Karpas-422 (cell line): Measurements from ENCODE around the gene SMIM12. TPM values are rescaled to one million over a fixed set of nuclear protein-coding genes. Genes with fewer than 3 reads are reported as not detected.

ENCODE experiments used
- DNase-seq: peaks from one replicate; pipeline ENCODE4 v3.0.0-alpha.2; 2015
- H2AFZ ChIP-seq: fragments of 200-600 bp; sonication (generic); 2 replicates; pipeline ENCODE4 v1.6.1; 2014; ENCODE audit warnings: antibody characterized with exemption, low read length, mixed read lengths
- H3K27ac ChIP-seq: fragments of 200-600 bp; sonication (generic); 2 replicates; pipeline ENCODE4 v1.5.1; 2014; ENCODE audit warnings: mild to moderate bottlenecking, low read length, moderate library complexity
- H3K27me3 ChIP-seq: fragments of 200-600 bp; sonication (generic); 2 replicates; pipeline ENCODE4 v1.6.1; 2014; ENCODE audit warnings: low read length, mixed read lengths
- H3K36me3 ChIP-seq: fragments of 200-600 bp; sonication (generic); 2 replicates; pipeline ENCODE4 v1.6.1; 2014; ENCODE audit warnings: low read length, mixed read lengths; ENCODE audit not compliant: insufficient read depth
- H3K4me1 ChIP-seq: fragments of 200-600 bp; sonication (generic); 2 replicates; pipeline ENCODE4 v1.6.1; 2014; ENCODE audit warnings: mild to moderate bottlenecking, low read length, mixed read lengths
- H3K4me2 ChIP-seq: fragments of 200-600 bp; sonication (generic); 2 replicates; pipeline ENCODE4 v1.6.1; 2014; ENCODE audit warnings: low read length, low read depth, mild to moderate bottlenecking; ENCODE audit not compliant: poor library complexity, severe bottlenecking
- H3K4me3 ChIP-seq: fragments of 200-600 bp; sonication (generic); 2 replicates; pipeline ENCODE4 v1.5.1; 2014; ENCODE audit warnings: mild to moderate bottlenecking, antibody characterized with exemption, low read length, mixed read lengths
- H3K79me2 ChIP-seq: fragments of 200-600 bp; sonication (generic); 2 replicates; pipeline ENCODE4 v1.6.1; 2014; ENCODE audit warnings: mild to moderate bottlenecking, low read length, mixed read lengths
- H3K9ac ChIP-seq: fragments of 200-600 bp; sonication (generic); 2 replicates; pipeline ENCODE4 v1.6.0; 2014; ENCODE audit warnings: low read length
- H3K9me2 ChIP-seq: fragments of 200-600 bp; sonication (generic), shearing (Covaris generic); replicated peaks from 2 replicates; pipeline ENCODE4 v1.6.0; 2014; ENCODE audit warnings: mild to moderate bottlenecking, low read length, moderate library complexity; ENCODE audit not compliant: insufficient read depth
- H3K9me3 ChIP-seq: fragments of 300-700, 200-600 bp; sonication (generic); 2 replicates; pipeline ENCODE4 v1.6.1; 2014; ENCODE audit warnings: low read length, mixed read lengths
- H4K20me1 ChIP-seq: fragments of 200-600 bp; sonication (generic); 2 replicates; pipeline ENCODE4 v1.6.1; 2014; ENCODE audit warnings: mild to moderate bottlenecking, antibody characterized with exemption, low read length, low read depth; ENCODE audit not compliant: insufficient read depth
- total RNA-seq: library from RNA; depleted of rRNA; stranded (reverse); fragments of >200 nt; shearing (Covaris generic); gene quantifications from 2 replicates; pipeline ENCODE4 v1.2.3, GENCODE V29; 2014; ENCODE audit warnings: low replicate concordance

The SMIM12 gene
- total RNA-seq, 1 experiment from 2014 or later: 25.3 TPM

DNA sequence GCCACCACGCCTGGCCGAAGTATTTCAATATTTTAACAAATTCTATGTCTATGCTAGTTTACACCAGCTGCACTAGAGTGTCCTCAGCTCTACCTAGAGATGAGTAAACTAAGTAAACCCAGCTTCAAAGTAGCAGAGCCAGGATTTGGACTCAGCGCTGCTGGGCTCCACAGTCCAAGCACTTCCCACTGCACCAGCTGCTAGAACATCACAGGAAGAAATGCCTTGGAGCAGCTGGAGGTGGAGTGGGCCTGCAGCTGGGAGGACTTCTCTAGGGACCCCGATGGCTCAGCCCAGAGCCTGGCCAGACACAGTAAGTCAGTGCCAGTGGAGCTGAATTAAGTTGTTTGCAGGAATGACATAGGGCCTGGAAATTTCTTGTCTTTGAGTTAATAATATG lies 10.2 kb upstream of the SMIM12 start:
- no peak overlapping the region for H2AFZ ChIP-seq
- no peak overlapping the region for H3K9ac ChIP-seq
- H3K4me2 ChIP-seq: no peak overlapping the region
- H3K4me3 ChIP-seq: no peak overlapping the region
- H3K9me2 ChIP-seq: no peaks in the 10 kb centered on the region
- no peaks in the 10 kb centered on the region for H3K9me3 ChIP-seq
- H3K4me1 ChIP-seq: peaks cover 55% of the 10 kb centered on the region
- no peaks in the 10 kb centered on the region for H3K79me2 ChIP-seq
- H3K36me3 ChIP-seq: no peaks in the 10 kb centered on the region
- H3K27me3 ChIP-seq: no peaks in the 10 kb centered on the region
- no peaks in the 10 kb centered on the region for H4K20me1 ChIP-seq
- DNase-seq: no peak
- H3K27ac ChIP-seq: peak overlapping the region; percentile 43; the same call in 1 of the 2 replicates

DNA sequence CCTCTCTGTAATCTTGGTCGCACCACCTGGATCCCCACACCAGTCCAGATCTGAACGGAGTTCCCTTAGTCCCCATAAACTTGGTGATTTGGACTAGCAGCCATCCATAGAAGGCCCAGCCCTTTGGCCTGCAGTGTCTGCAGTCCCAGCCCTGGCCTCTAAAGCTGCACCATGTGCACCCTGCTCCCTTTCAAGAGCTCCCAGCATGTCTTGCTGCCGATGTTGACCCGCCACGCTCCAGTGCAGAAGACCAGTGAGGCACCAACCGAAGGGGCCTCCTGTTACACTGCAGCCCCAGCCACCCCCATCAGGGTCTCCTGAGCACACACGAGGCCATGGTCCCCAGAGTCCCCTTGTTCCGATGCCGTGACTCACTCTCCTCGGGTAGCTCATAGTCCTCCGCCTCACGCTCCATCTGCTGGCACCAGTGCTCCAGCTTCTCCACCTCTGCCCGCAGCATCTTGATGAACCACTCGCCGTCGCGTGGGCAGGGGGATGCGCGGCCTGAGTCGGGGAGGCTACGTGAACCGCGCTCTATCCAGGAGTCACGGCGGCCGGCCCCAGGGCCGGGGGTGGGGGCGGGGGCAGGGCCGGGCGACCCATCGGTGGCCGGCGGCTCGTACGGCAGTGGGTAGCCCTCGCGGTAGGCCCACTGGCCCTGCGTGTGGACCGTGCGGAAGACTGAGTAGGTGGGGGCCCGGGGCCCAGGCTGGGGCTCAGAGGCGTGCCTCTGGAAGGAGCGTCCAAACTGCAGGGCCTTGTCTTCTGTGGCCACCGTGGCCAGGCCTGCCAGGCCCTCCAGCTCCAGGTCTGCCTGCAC lies 8.9 kb upstream of the SMIM12 start:
- H3K9me3 ChIP-seq: no peaks in the 10 kb centered on the region
- DNase-seq: no peak
- no peak overlapping the region for H3K4me3 ChIP-seq

DNA sequence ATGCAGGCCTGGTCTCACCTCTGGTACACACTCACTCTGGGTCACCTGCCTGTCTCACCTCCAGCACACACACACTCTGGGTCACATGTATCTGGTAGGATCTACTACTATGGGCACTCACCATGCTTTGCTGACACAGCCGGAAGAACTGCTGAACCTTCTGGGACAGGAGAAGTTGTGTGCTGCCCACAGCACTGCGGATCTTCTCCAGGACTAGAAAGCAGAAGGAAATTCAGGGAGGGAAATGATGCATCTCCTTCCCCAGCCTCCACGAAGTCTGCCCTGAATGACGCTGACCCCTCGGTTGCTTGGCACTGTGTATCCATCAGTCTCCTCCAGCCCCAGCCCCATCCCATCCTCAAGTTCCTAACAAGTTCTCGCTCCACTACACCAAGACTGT lies 7.9 kb upstream of the SMIM12 start:
- Histone ChIP-seq H3K4me1 (peaks cover 50% of the 10 kb centered on the region), H2AFZ (no peak overlapping the region), H3K27me3 (no peaks in the 10 kb centered on the region), H3K9me3 (no peaks in the 10 kb centered on the region), H3K36me3 (no peaks in the 10 kb centered on the region), H3K79me2 (no peaks in the 10 kb centered on the region), H3K27ac (no peak overlapping the region), H3K9me2 (no peaks in the 10 kb centered on the region), H3K4me3 (no peak overlapping the region; the same call in 1 of the 2 replicates), H3K4me2 (peak overlapping the region; percentile 80), H4K20me1 (no peaks in the 10 kb centered on the region), H3K9ac (no peak overlapping the region; the same call in 1 of the 2 replicates)
- no peak for DNase-seq

More for the DNA sequence above, 8.9 kb upstream of the SMIM12 start:
- no peaks in the 10 kb centered on the region for H3K27me3 ChIP-seq
- no peak overlapping the region for H3K4me2 ChIP-seq
- no peaks in the 10 kb centered on the region for H3K36me3 ChIP-seq
- no peaks in the 10 kb centered on the region for H3K9me2 ChIP-seq
- no peak overlapping the region for H3K27ac ChIP-seq
- H3K9ac ChIP-seq: no peak overlapping the region
- no peaks in the 10 kb centered on the region for H3K79me2 ChIP-seq
- H2AFZ ChIP-seq: no peak overlapping the region
- no peaks in the 10 kb centered on the region for H4K20me1 ChIP-seq
- peaks cover 55% of the 10 kb centered on the region for H3K4me1 ChIP-seq

DNA sequence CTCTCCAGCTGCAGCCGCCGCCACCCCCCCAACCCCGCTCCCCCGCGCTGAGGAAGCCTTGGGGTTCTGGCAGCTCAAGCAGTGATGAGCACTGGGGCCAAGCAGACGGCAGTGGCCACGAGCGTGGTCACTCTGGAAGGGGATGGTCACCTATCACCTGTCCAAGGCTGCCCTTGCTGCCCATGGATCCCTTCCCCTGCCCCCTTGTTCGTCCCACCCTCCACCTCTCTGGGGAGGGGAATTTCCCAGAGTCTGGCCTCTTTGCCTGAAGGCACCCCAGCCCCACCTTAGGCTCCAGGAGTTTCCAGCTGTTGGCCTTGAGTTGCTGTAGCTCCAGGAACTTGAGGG lies 7.2 kb upstream of the SMIM12 start:
- H3K27me3 ChIP-seq: no peaks in the 10 kb centered on the region
- peak overlapping the region; percentile 93; the same call in 1 of the 2 replicates for H2AFZ ChIP-seq
- no peaks in the 10 kb centered on the region for H4K20me1 ChIP-seq
- H3K79me2 ChIP-seq: no peaks in the 10 kb centered on the region
- H3K4me3 ChIP-seq: peak overlapping the region; percentile 69
- H3K27ac ChIP-seq: peak overlapping the region; percentile 66
- no peaks in the 10 kb centered on the region for H3K9me2 ChIP-seq
- H3K4me2 ChIP-seq: peak overlapping the region; percentile 80
- H3K9me3 ChIP-seq: no peaks in the 10 kb centered on the region
- peak overlapping the region; percentile 86 for H3K9ac ChIP-seq
- peaks cover 43% of the 10 kb centered on the region for H3K4me1 ChIP-seq
- DNase-seq: no peak
- no peaks in the 10 kb centered on the region for H3K36me3 ChIP-seq

DNA sequence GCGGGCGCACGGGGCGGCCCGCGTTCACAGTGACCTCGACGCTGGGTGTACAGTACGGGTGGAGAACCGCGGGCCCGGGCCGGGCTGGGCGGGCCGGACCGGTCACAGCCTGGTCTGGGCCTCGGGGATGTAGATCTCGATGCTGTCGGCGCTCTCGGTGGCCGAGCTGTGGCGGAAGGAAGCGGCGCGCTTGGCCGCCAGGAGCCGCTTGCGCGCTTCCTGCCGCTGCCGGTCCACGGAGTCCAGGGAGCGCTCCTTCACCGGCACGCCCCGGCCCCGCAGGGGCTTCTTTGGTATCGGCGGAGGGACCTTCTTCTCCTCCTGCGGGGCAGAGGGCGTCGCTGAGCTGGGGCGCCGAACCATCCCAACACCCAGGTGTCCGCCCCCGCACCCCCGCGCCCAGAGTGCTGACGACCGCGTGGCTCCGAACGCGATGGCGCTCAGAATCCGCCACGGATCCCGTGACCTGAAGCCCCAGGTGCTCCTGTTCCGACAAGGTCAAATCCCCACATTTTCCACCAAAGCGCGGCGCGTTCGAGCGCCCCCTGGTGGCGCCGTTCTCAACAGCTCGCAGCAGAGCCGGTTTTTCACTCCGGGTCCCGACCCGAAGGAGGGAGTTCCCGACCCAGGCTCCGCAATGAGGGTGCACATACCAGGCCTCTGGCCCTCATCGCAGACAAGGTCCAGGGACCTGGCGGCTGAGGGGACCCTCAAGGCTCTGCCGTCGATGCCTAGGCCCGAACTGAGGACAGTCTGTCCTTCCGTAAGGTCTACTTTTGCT lies 6.6 kb upstream of the SMIM12 start:
- Histone ChIP-seq H3K4me1 (peaks cover 38% of the 10 kb centered on the region), H3K27ac (peak overlapping the region; percentile 66), H3K79me2 (no peaks in the 10 kb centered on the region), H3K27me3 (no peaks in the 10 kb centered on the region), H3K36me3 (no peaks in the 10 kb centered on the region), H4K20me1 (no peaks in the 10 kb centered on the region), H2AFZ (peak overlapping the region; percentile 93), H3K4me3 (peak overlapping the region; percentile 69), H3K9me3 (no peaks in the 10 kb centered on the region), H3K9ac (peak overlapping the region; percentile 86), H3K4me2 (peak overlapping the region; percentile 80), H3K9me2 (no peaks in the 10 kb centered on the region)
- peak; percentile 95 for DNase-seq

DNA sequence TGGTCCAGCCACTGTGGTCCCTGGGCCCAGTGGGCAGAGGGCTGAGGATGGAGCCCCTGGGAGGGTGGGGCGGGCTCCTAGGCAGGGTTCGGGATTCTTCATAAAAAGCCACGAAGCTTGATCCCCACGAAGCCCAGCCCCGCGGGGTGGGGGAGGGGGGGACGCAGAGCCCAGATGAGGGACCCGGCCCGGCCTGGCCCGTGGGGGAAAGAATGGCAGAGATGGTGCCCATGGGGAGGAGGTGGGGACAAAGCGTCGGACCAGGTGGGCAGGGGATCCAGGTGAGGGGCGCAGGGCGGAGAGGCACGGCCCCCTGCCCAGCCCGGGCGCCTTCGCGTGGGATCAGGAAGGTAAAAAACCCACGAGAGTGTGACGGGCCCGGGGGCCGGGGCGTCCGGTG lies 6.0 kb upstream of the SMIM12 start:
- H3K9ac ChIP-seq: peak overlapping the region; percentile 86
- peaks cover 32% of the 10 kb centered on the region for H3K4me1 ChIP-seq
- no peak for DNase-seq
- peak overlapping the region; percentile 79; the same call in 1 of the 2 replicates for H2AFZ ChIP-seq
- no peaks in the 10 kb centered on the region for H3K79me2 ChIP-seq
- H3K9me3 ChIP-seq: no peaks in the 10 kb centered on the region
- no peaks in the 10 kb centered on the region for H3K36me3 ChIP-seq
- H3K27me3 ChIP-seq: no peaks in the 10 kb centered on the region
- peak overlapping the region; percentile 80 for H3K4me2 ChIP-seq
- H3K9me2 ChIP-seq: no peaks in the 10 kb centered on the region
- H4K20me1 ChIP-seq: no peaks in the 10 kb centered on the region
- peak overlapping the region; percentile 66 for H3K27ac ChIP-seq
- peak overlapping the region; percentile 69 for H3K4me3 ChIP-seq

DNA sequence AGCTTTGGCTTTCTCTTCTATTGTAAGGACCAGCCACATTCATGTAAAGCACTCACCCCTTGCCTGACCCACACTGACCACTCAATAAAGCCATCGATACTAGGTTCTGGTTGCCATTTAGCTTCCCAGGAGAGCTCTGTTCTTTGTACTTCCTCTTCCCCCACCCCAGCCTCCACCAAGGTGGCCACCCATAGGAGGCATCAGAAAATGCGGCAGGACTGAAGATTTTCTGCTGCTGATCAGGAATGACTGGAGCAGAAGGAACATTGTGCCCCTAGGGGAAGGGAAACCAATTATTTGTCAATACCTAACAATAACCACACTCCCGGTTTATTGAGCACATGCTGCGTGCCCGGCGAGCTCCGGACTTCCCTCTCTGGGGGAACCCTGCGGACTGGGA lies 5.2 kb upstream of the SMIM12 start:
- Histone ChIP-seq H3K79me2 (no peaks in the 10 kb centered on the region), H3K9ac (no peak overlapping the region), H3K4me3 (no peak overlapping the region), H2AFZ (no peak overlapping the region), H3K36me3 (no peaks in the 10 kb centered on the region), H3K9me3 (no peaks in the 10 kb centered on the region), H3K27me3 (no peaks in the 10 kb centered on the region), H3K27ac (no peak overlapping the region), H3K4me1 (peaks cover 31% of the 10 kb centered on the region), H3K9me2 (no peaks in the 10 kb centered on the region), H3K4me2 (no peak overlapping the region), H4K20me1 (no peaks in the 10 kb centered on the region)
- no peak for DNase-seq

DNA sequence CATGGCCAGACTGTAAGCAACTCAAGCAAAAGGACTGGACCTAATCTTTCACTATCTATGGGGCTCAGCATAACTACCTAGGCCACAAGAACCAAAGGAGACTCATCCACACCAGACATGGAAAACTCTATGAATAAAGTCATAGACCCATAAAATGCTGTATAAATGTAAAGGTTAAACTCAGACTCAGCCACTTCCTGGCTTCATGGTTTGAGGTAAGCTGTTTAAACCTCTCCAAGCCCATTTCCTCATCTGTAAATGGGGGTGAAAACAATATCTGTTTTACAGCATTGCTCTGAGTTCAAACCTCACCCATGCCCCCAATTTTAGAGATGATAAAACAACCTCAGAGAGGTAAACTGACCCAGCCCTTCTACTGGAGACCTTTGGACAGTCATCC lies 4.0 kb upstream of the SMIM12 start:
- H3K4me1 ChIP-seq: peaks cover 33% of the 10 kb centered on the region
- no peak overlapping the region for H3K27ac ChIP-seq
- H3K9me3 ChIP-seq: no peaks in the 10 kb centered on the region

More for the DNA sequence above, 4.0 kb upstream of the SMIM12 start:
- no peak overlapping the region for H3K4me3 ChIP-seq
- 0 out of 2 replicates have a peak, but pooled peaks cover 7% of the 10 kb centered on the region for H4K20me1 ChIP-seq
- H3K27me3 ChIP-seq: no peaks in the 10 kb centered on the region
- no peak overlapping the region for H3K9ac ChIP-seq
- H2AFZ ChIP-seq: no peak overlapping the region
- H3K79me2 ChIP-seq: peaks cover 11% of the 10 kb centered on the region
- no peak for DNase-seq
- no peak overlapping the region for H3K4me2 ChIP-seq
- H3K9me2 ChIP-seq: no peaks in the 10 kb centered on the region
- H3K36me3 ChIP-seq: no peaks in the 10 kb centered on the region
